ENCODE results near the gene NTRK2.
"Not testable (repeated sequence)": the region's sequence is repeated elsewhere in the genome, so short reads cannot be mapped to it uniquely, and the experiment has no call there.

Gene NTRK2

GRCh38 chr9:84858364-84858763, 188.8 kb downstream of the NTRK2 start:
- DNase-seq, result no peak

- DNase-seq, result no peak
Measured at GRCh38 chr9:84860249-84861115, 191.0 kb downstream of the NTRK2 start.

- no peak for DNase-seq
Measured at GRCh38 chr9:84861455-84861854, 191.9 kb downstream of the NTRK2 start.

- no peak for DNase-seq
Measured at GRCh38 chr9:84862308-84862707, 192.8 kb downstream of the NTRK2 start.

GRCh38 chr9:84862810-84863287, 193.3 kb downstream of the NTRK2 start:
- DNase-seq, result no peak

- no peak for DNase-seq
Measured at GRCh38 chr9:84863372-84863771, 193.8 kb downstream of the NTRK2 start.

GRCh38 chr9:84866396-84867175, 197.1 kb downstream of the NTRK2 start:
- DNase-seq, result no peak

- no peak for DNase-seq
Measured at GRCh38 chr9:84867186-84867585, 197.7 kb downstream of the NTRK2 start.

- DNase-seq, result no peak
Measured at GRCh38 chr9:84869091-84869490, 199.6 kb downstream of the NTRK2 start.

- no peak for DNase-seq
Measured at GRCh38 chr9:84871983-84872382, 202.5 kb downstream of the NTRK2 start.

GRCh38 chr9:84874022-84874421, 204.5 kb downstream of the NTRK2 start:
- no peak for DNase-seq

- DNase-seq, result no peak
Measured at GRCh38 chr9:84874596-84874995, 205.1 kb downstream of the NTRK2 start.

GRCh38 chr9:84875193-84875592, 205.7 kb downstream of the NTRK2 start:
- no peak for DNase-seq

GRCh38 chr9:84879631-84880030, 210.1 kb downstream of the NTRK2 start:
- DNase-seq, result no peak

GRCh38 chr9:84880835-84881234, 211.3 kb downstream of the NTRK2 start:
- DNase-seq, result no peak

- no peak for DNase-seq
Measured at GRCh38 chr9:84886866-84887265, 217.3 kb downstream of the NTRK2 start.

GRCh38 chr9:84891924-84892323, 222.4 kb downstream of the NTRK2 start:
- no peak for DNase-seq

- DNase-seq, result no peak
Measured at GRCh38 chr9:84893419-84894128, 224.0 kb downstream of the NTRK2 start.

GRCh38 chr9:84894859-84895258, 225.3 kb downstream of the NTRK2 start:
- no peak for DNase-seq

GRCh38 chr9:84897362-84898094, 228.0 kb downstream of the NTRK2 start:
- no peak for DNase-seq

- no peak for DNase-seq
Measured at GRCh38 chr9:84898188-84898587, 228.7 kb downstream of the NTRK2 start.

- not testable (repeated sequence) for DNase-seq
Measured at GRCh38 chr9:84898618-84899017, 229.1 kb downstream of the NTRK2 start.

GRCh38 chr9:84899326-84899725, 229.8 kb downstream of the NTRK2 start:
- DNase-seq, result no peak
